H7 (cell line): ENCODE data around the gene TACR1. TPM values are rescaled to one million over a fixed set of nuclear protein-coding genes. Genes with fewer than 3 reads are reported as not detected.

Experiments
- DNase-seq: peaks from one replicate; pipeline ENCODE4 v3.0.0; 2012
- H3K27me3 ChIP-seq: 2 replicates; pipeline ENCODE4 v1.6.0; 2011; ENCODE audit warnings: mild to moderate bottlenecking, low read length; ENCODE audit not compliant: control insufficient read depth, insufficient read depth
- H3K36me3 ChIP-seq: replicated peaks from 2 replicates; pipeline ENCODE4 v1.5.1; 2011; ENCODE audit warnings: low read length; ENCODE audit not compliant: control insufficient read depth, insufficient read depth
- H3K4me3 ChIP-seq: 2 replicates; pipeline ENCODE4 v1.5.1; 2011; ENCODE audit warnings: low read depth, mild to moderate bottlenecking, control low read depth, low read length, moderate library complexity; ENCODE audit not compliant: insufficient read depth
- total RNA-seq: library from RNA; depleted of rRNA; stranded (reverse); fragments of >200 nt; shearing (Covaris generic); gene quantifications from 2 replicates; pipeline ENCODE4 v1.2.3, GENCODE V29; 2014

Gene TACR1
- total RNA-seq, 1 experiment from 2014 or later, result 0.03 TPM

GRCh38 chr2:75025633-75026380 lies 173.5 kb downstream of the TACR1 start:
- Histone ChIP-seq H3K36me3 (no peaks in the 10 kb centered on the region), H3K4me3 (no peak overlapping the region), H3K27me3 (no peaks in the 10 kb centered on the region)
- no peak for DNase-seq

GRCh38 chr2:75025216-75025615 lies 174.1 kb downstream of the TACR1 start:
- Histone ChIP-seq H3K36me3 (no peaks in the 10 kb centered on the region), H3K4me3 (no peak overlapping the region), H3K27me3 (no peaks in the 10 kb centered on the region)
- no peak for DNase-seq

- Histone ChIP-seq H3K4me3 (no peak overlapping the region), H3K36me3 (no peaks in the 10 kb centered on the region), H3K27me3 (no peaks in the 10 kb centered on the region)
- no peak for DNase-seq
Measured at GRCh38 chr2:75023666-75024455, 175.5 kb downstream of the TACR1 start.

GRCh38 chr2:75022516-75022915 lies 176.8 kb downstream of the TACR1 start:
- Histone ChIP-seq H3K27me3 (no peaks in the 10 kb centered on the region), H3K4me3 (no peak overlapping the region), H3K36me3 (no peaks in the 10 kb centered on the region)
- DNase-seq, result no peak

- Histone ChIP-seq H3K4me3 (no peak overlapping the region), H3K36me3 (no peaks in the 10 kb centered on the region), H3K27me3 (no peaks in the 10 kb centered on the region)
- no peak for DNase-seq
Measured at GRCh38 chr2:75021672-75022071, 177.6 kb downstream of the TACR1 start.

GRCh38 chr2:75020476-75020875 lies 178.8 kb downstream of the TACR1 start:
- no peaks in the 10 kb centered on the region for H3K27me3 ChIP-seq
- no peak overlapping the region for H3K4me3 ChIP-seq
- no peaks in the 10 kb centered on the region for H3K36me3 ChIP-seq
- DNase-seq, result no peak

GRCh38 chr2:75019790-75020189 lies 179.5 kb downstream of the TACR1 start:
- H3K4me3 ChIP-seq, result no peak overlapping the region
- H3K27me3 ChIP-seq, result no peaks in the 10 kb centered on the region
- no peaks in the 10 kb centered on the region for H3K36me3 ChIP-seq
- no peak for DNase-seq

- DNase-seq, result no peak
- no peaks in the 10 kb centered on the region for H3K36me3 ChIP-seq
- no peak overlapping the region for H3K4me3 ChIP-seq
- no peaks in the 10 kb centered on the region for H3K27me3 ChIP-seq
Measured at GRCh38 chr2:75018162-75018561, 181.2 kb downstream of the TACR1 start.

- Histone ChIP-seq H3K27me3 (no peaks in the 10 kb centered on the region), H3K36me3 (no peaks in the 10 kb centered on the region), H3K4me3 (no peak overlapping the region)
- DNase-seq, result no peak
Measured at GRCh38 chr2:75012080-75012479, 187.2 kb downstream of the TACR1 start.

- no peak overlapping the region for H3K4me3 ChIP-seq
- H3K36me3 ChIP-seq, result no peaks in the 10 kb centered on the region
- no peaks in the 10 kb centered on the region for H3K27me3 ChIP-seq
- no peak for DNase-seq
Measured at GRCh38 chr2:75010571-75010970, 188.7 kb downstream of the TACR1 start.

- H3K36me3 ChIP-seq, result no peaks in the 10 kb centered on the region
- H3K4me3 ChIP-seq, result no peak overlapping the region
- DNase-seq, result no peak
- no peaks in the 10 kb centered on the region for H3K27me3 ChIP-seq
Measured at GRCh38 chr2:75007819-75008218, 191.5 kb downstream of the TACR1 start.

- no peaks in the 10 kb centered on the region for H3K27me3 ChIP-seq
Measured at GRCh38 chr2:75007061-75007460, 192.3 kb downstream of the TACR1 start.

GRCh38 chr2:75006041-75006440 lies 193.3 kb downstream of the TACR1 start:
- DNase-seq, result no peak
- no peaks in the 10 kb centered on the region for H3K36me3 ChIP-seq
- no peaks in the 10 kb centered on the region for H3K27me3 ChIP-seq
- H3K4me3 ChIP-seq, result no peak overlapping the region

More at GRCh38 chr2:75007061-75007460, 192.3 kb downstream of the TACR1 start:
- no peaks in the 10 kb centered on the region for H3K36me3 ChIP-seq
- DNase-seq, result no peak
- H3K4me3 ChIP-seq, result no peak overlapping the region

- no peak for DNase-seq
- H3K4me3 ChIP-seq, result no peak overlapping the region
- no peaks in the 10 kb centered on the region for H3K27me3 ChIP-seq
- no peaks in the 10 kb centered on the region for H3K36me3 ChIP-seq
Measured at GRCh38 chr2:75003773-75004172, 195.5 kb downstream of the TACR1 start.

- Histone ChIP-seq H3K4me3 (no peak overlapping the region), H3K27me3 (no peaks in the 10 kb centered on the region), H3K36me3 (no peaks in the 10 kb centered on the region)
- DNase-seq, result no peak
Measured at GRCh38 chr2:75003276-75003675, 196.0 kb downstream of the TACR1 start.
